Fibroblast of lung (primary cell): ENCODE data around the gene CNNM2. TPM values are rescaled to one million over a fixed set of nuclear protein-coding genes. Genes with fewer than 3 reads are reported as not detected.

ENCODE experiments used
- DNase-seq, 2 donors: peaks; one replicate each; pipeline versions ENCODE4 v3.0.0 to v3.0.0-alpha.2; 2010; ENCODE audit warnings: low read depth in 2 of 2
- H2AFZ ChIP-seq: 2 replicates; pipeline ENCODE4 v1.5.1; 2012; ENCODE audit warnings: low read length, control low read depth, inconsistent platforms
- H3K27ac ChIP-seq: 2 replicates; pipeline ENCODE4 v1.5.1; 2011; ENCODE audit warnings: low read length, control low read depth; ENCODE audit not compliant: insufficient read depth
- H3K27me3 ChIP-seq: 2 replicates; pipeline ENCODE4 v1.5.1; 2011; ENCODE audit warnings: mild to moderate bottlenecking, low read length; ENCODE audit not compliant: control insufficient read depth, insufficient read depth
- H3K36me3 ChIP-seq: 2 replicates; pipeline ENCODE4 v1.5.1; 2011; ENCODE audit warnings: low read length; ENCODE audit not compliant: control insufficient read depth, insufficient read depth
- H3K4me1 ChIP-seq: 2 replicates; pipeline ENCODE4 v1.5.1; 2011; ENCODE audit warnings: low read length; ENCODE audit not compliant: control insufficient read depth, insufficient read depth; ENCODE audit errors: extremely low read depth
- H3K4me2 ChIP-seq: 2 replicates; pipeline ENCODE4 v1.5.1; 2011; ENCODE audit warnings: low read length, control low read depth; ENCODE audit not compliant: insufficient read depth; ENCODE audit errors: extremely low read depth
- H3K4me3 ChIP-seq, 4 experiments: fragments of 200-600 bp in 1 of 4; sonication (generic) in 1 of 4; replicated peaks in 1 of 4; 2 replicates each; pipeline ENCODE4 v1.5.1; 2011 to 2016; ENCODE audit warnings: low read length in 4 of 4, low read depth in 3 of 4, mild to moderate bottlenecking in 3 of 4, control low read depth in 2 of 4, inconsistent platforms in 1 of 4, mixed read lengths in 1 of 4; ENCODE audit not compliant: insufficient read depth in 1 of 4; ENCODE audit errors: control extremely low read depth in 1 of 4
- H3K79me2 ChIP-seq: 2 replicates; pipeline ENCODE4 v1.5.1; 2012; ENCODE audit warnings: mild to moderate bottlenecking, low read length, inconsistent platforms; ENCODE audit not compliant: control insufficient read depth, insufficient read depth
- H3K9ac ChIP-seq: 2 replicates; pipeline ENCODE4 v1.5.1; 2011; ENCODE audit warnings: mild to moderate bottlenecking, low read length, control low read depth; ENCODE audit not compliant: insufficient read depth
- H3K9me3 ChIP-seq: 2 replicates; pipeline ENCODE4 v1.5.1; 2012; ENCODE audit warnings: low read depth, low read length; ENCODE audit not compliant: control insufficient read depth, insufficient read depth
- H4K20me1 ChIP-seq: 2 replicates; pipeline ENCODE4 v1.5.1; 2011; ENCODE audit warnings: low read length; ENCODE audit not compliant: control insufficient read depth, insufficient read depth; ENCODE audit errors: extremely low read depth
- CTCF ChIP-seq, 2 donors: IDR thresholded peaks in 1 of 2; conservative IDR thresholded peaks in 1 of 2; 1 replicate in 1 of 2; 2 replicates in 1 of 2; pipeline ENCODE4 v1.5.1; 2011 to 2012; ENCODE audit warnings: low read length in 2 of 2, control low read depth in 1 of 2, inconsistent platforms in 1 of 2, low read depth in 1 of 2, mild to moderate bottlenecking in 1 of 2
- EZH2 ChIP-seq: IDR thresholded peaks from 2 replicates; pipeline ENCODE4 v1.5.1; 2012; ENCODE audit warnings: low read length, control low read depth, mild to moderate bottlenecking; ENCODE audit errors: missing control alignments
- polyA plus RNA-seq, 2 donors: library from polyadenylated mRNA; depleted of rRNA in 1 of 2; stranded (reverse) in 1 of 2; unstranded in 1 of 2; fragments of >200 nt; gene quantifications; 2 replicates each; pipeline ENCODE4 v1.2.1, GENCODE V29; 2011 to 2012; ENCODE audit warnings: missing spikeins in 1 of 2
- total RNA-seq: library from RNA; depleted of rRNA; stranded (reverse); fragments of >200 nt; gene quantifications from 2 replicates; pipeline ENCODE4 v1.2.1, GENCODE V29; 2014

Gene CNNM2
- total and polyA plus RNA-seq, 2 donors (not counting 1 experiment from before 2014, with no cell fraction given), result 3.4 to 6.1 TPM

DNA sequence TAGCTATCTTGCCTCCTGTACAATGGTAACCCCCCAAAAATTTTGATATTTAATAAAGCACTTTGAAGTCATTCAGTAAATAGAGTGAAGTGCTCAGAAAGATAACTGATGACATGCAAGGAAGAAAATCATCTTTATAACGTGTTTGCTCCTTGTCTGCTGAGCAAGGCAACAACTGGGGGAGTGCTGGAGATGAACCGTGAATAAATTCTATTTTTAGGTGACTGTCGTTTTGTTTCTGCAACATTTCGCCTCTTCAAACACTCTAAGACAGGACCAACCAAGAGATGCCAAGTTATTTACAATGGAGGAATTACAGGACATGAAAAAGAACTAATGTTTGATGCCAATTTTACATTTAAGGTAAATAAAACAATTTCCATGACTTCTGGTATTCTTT is 39.5 kb upstream of the CNNM2 start:
- Histone ChIP-seq H3K27ac (no peak overlapping the region), H3K9ac (no peak overlapping the region), H3K36me3 (no peaks in the 10 kb centered on the region), H3K27me3 (no peaks in the 10 kb centered on the region), H3K4me2 (no peak overlapping the region), H3K4me1 (no peaks in the 10 kb centered on the region), H3K4me3 (no peak overlapping the region), H4K20me1 (no peaks in the 10 kb centered on the region), H2AFZ (no peak overlapping the region), H3K79me2 (no peaks in the 10 kb centered on the region), H3K9me3 (no peaks in the 10 kb centered on the region)
- DNase-seq, result no peak
- TF ChIP-seq EZH2 (no peak), CTCF (conservative IDR thresholded peaks at IDR 0.05 in 1 of 2, IDR thresholded peaks at IDR 0.05 in 1 of 2; ENCODE audit: low read depth in 1 of 2, low read length in 2 of 2) (no peak)

DNA sequence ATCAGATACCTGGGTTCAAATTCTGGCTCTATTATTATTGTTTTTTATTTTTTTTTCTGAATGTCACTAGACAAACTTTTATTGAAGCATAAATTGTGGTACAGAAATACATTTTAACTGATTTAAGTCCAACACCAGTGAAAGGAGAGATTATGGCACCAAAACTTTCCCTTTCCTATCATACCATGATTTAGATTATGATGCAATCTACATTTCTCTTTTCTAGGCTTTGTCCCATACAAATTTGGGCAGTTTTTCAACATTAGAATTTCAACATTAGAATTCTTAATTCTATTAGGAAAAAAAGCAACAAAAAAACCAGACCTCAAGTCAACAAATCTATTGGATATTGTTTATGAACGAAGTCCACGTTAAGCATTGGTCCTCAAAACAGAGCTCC is 37.8 kb upstream of the CNNM2 start:
- H3K4me3 ChIP-seq, result no peak overlapping the region
- DNase-seq, result no peak
- no peaks in the 10 kb centered on the region for H3K36me3 ChIP-seq
- H4K20me1 ChIP-seq, result no peaks in the 10 kb centered on the region
- no peak overlapping the region for H3K4me2 ChIP-seq
- no peak overlapping the region for H3K27ac ChIP-seq
- H3K9ac ChIP-seq, result no peak overlapping the region
- no peak overlapping the region for H2AFZ ChIP-seq
- H3K27me3 ChIP-seq, result no peaks in the 10 kb centered on the region
- no peaks in the 10 kb centered on the region for H3K4me1 ChIP-seq
- TF ChIP-seq CTCF (conservative IDR thresholded peaks at IDR 0.05 in 1 of 2, IDR thresholded peaks at IDR 0.05 in 1 of 2; ENCODE audit: low read depth in 1 of 2, low read length in 2 of 2) (no peak), EZH2 (no peak)
- no peaks in the 10 kb centered on the region for H3K9me3 ChIP-seq
- no peaks in the 10 kb centered on the region for H3K79me2 ChIP-seq

GRCh38 chr10:102888048-102888447 is 30.0 kb upstream of the CNNM2 start:
- Histone ChIP-seq H3K4me1 (no peaks in the 10 kb centered on the region), H3K9me3 (no peaks in the 10 kb centered on the region), H3K36me3 (no peaks in the 10 kb centered on the region), H3K27me3 (no peaks in the 10 kb centered on the region), H3K4me2 (no peak overlapping the region), H2AFZ (no peak overlapping the region), H3K4me3 (no peak overlapping the region), H3K27ac (no peak overlapping the region), H4K20me1 (no peaks in the 10 kb centered on the region), H3K9ac (no peak overlapping the region), H3K79me2 (no peaks in the 10 kb centered on the region)
- DNase-seq, result no peak
- TF ChIP-seq EZH2 (no peak), CTCF (conservative IDR thresholded peaks at IDR 0.05 in 1 of 2, IDR thresholded peaks at IDR 0.05 in 1 of 2; ENCODE audit: low read depth in 1 of 2, low read length in 2 of 2) (no peak)
